Stimulated activated CD8-positive, alpha-beta memory T cell treated with anti-CD3 and anti-CD28 coated beads, Interleukin-4, amount 100 ng/mL, for 48 hours (primary cell): ENCODE results near the gene LRRTM4.

ENCODE experiments used
- DNase-seq: peaks from one replicate; pipeline ENCODE4 v3.0.0-alpha.2; 2020

LRRTM4 gene

GRCh38 chr2:76977846-76978727 is 544.1 kb downstream of the LRRTM4 start:
- no peak for DNase-seq

- no peak for DNase-seq
These were observed 546.4 kb downstream of the LRRTM4 start for GRCh38 chr2:76975752-76976151.

GRCh38 chr2:76973610-76974009 is 548.6 kb downstream of the LRRTM4 start:
- DNase-seq = no peak

GRCh38 chr2:76965772-76966171 is 556.4 kb downstream of the LRRTM4 start:
- DNase-seq = no peak

GRCh38 chr2:76958749-76959148 is 563.4 kb downstream of the LRRTM4 start:
- no peak for DNase-seq

GRCh38 chr2:76953733-76954347 is 568.3 kb downstream of the LRRTM4 start:
- no peak for DNase-seq

- no peak for DNase-seq
These were observed 575.5 kb downstream of the LRRTM4 start for GRCh38 chr2:76946631-76947145.

GRCh38 chr2:76940559-76940958 is 581.6 kb downstream of the LRRTM4 start:
- no peak for DNase-seq

GRCh38 chr2:76938153-76938552 is 584.0 kb downstream of the LRRTM4 start:
- DNase-seq = no peak

- no peak for DNase-seq
These were observed 589.6 kb downstream of the LRRTM4 start for GRCh38 chr2:76932550-76932949.

GRCh38 chr2:76930056-76930744 is 592.0 kb downstream of the LRRTM4 start:
- no peak for DNase-seq

- no peak for DNase-seq
These were observed 594.1 kb downstream of the LRRTM4 start for GRCh38 chr2:76928026-76928425.

- no peak for DNase-seq
These were observed 601.2 kb downstream of the LRRTM4 start for GRCh38 chr2:76921006-76921405.

GRCh38 chr2:76895469-76895868 is 626.7 kb downstream of the LRRTM4 start:
- no peak for DNase-seq

GRCh38 chr2:76870581-76870980 is 651.6 kb downstream of the LRRTM4 start:
- no peak for DNase-seq

GRCh38 chr2:76870011-76870410 is 652.2 kb downstream of the LRRTM4 start:
- no peak for DNase-seq

- no peak for DNase-seq
These were observed 654.3 kb downstream of the LRRTM4 start for GRCh38 chr2:76867854-76868253.

GRCh38 chr2:76866464-76866863 is 655.7 kb downstream of the LRRTM4 start:
- no peak for DNase-seq

GRCh38 chr2:76862901-76863300 is 659.3 kb downstream of the LRRTM4 start:
- DNase-seq = no peak

- DNase-seq = no peak
These were observed 660.5 kb downstream of the LRRTM4 start for GRCh38 chr2:76861708-76862107.

- DNase-seq = no peak
These were observed 671.2 kb downstream of the LRRTM4 start for GRCh38 chr2:76851000-76851399.

- DNase-seq = no peak
These were observed 673.1 kb downstream of the LRRTM4 start for GRCh38 chr2:76849086-76849485.

- no peak for DNase-seq
These were observed 682.4 kb downstream of the LRRTM4 start for GRCh38 chr2:76839826-76840225.
